K562 (cell line): ENCODE results near the gene GAL3ST2. TPM values are rescaled to one million over a fixed set of nuclear protein-coding genes. Genes with fewer than 3 reads are reported as not detected.

Experiments used
- ATAC-seq: fragments of 200-7000 bp; cut with Tn5 transposase; 3 replicates; pipeline ENCODE4 v1.9.1; 2020; ENCODE audit warnings: moderate library complexity
- BruUV-seq: library from RNA; stranded (reverse); fragments of 400-500 nt; replicated peaks from 2 replicates; lab custom pipeline; 2021; lab: Mats Ljungman, UMichigan
- CTCF ChIA-PET: fragments of 300-600 bp; formaldehyde crosslinking; extraction: SDS; loops from one replicate; lab custom pipeline; 2021; ENCODE audit warnings: low intra/inter-chr PET ratio; lab: Yijun Ruan, JAX
- POLR2A ChIA-PET: fragments of 300-600, 350-650 bp; sonication (Branson Sonifier 250); formaldehyde crosslinking; extraction: SDS; loops from one replicate; lab custom pipeline; 2021; ENCODE audit warnings: antibody characterized with exemption, inconsistent platforms; lab: Yijun Ruan, JAX
- DNase-seq, 4 experiments: peaks; one replicate each; pipeline versions ENCODE4 v3.0.0 to v3.0.0-alpha.2; 2011 to 2018; ENCODE audit warnings: low spot score in 3 of 4, mixed read lengths in 3 of 4; ENCODE audit errors: extremely low read depth in 1 of 4
- FAIRE-seq: peaks from 2 replicates; lab custom pipeline; 2011; peaks lifted over from hg19 to GRCh38; lab: Jason Lieb, UNC
- H2AFZ ChIP-seq: 2 replicates; pipeline ENCODE4 v1.6.0; 2011; ENCODE audit warnings: low read depth, low read length, control low read depth, inconsistent platforms
- H3K27ac ChIP-seq: fragments of 200-600 bp; 3 replicates; pipeline ENCODE4 v1.8.0; 2011; ENCODE audit warnings: low read depth, mild to moderate bottlenecking, control low read depth, inconsistent platforms, low read length, moderate library complexity, mixed read lengths; ENCODE audit errors: extremely low read depth
- H3K27me3 ChIP-seq, 2 experiments: fragments of 300-600 bp in 1 of 2; 2 replicates in 1 of 2; 3 replicates in 1 of 2; pipeline versions ENCODE4 v1.6.0 to v1.8.0; 2011; ENCODE audit warnings: inconsistent platforms in 2 of 2, low read length in 2 of 2, mild to moderate bottlenecking in 1 of 2, mixed read lengths in 1 of 2, moderate library complexity in 1 of 2; ENCODE audit not compliant: control insufficient read depth in 2 of 2, insufficient read depth in 2 of 2
- H3K36me3 ChIP-seq: fragments of 300-600 bp; 3 replicates; pipeline ENCODE4 v1.8.0; 2011; ENCODE audit warnings: mild to moderate bottlenecking, low read length, inconsistent platforms; ENCODE audit not compliant: control insufficient read depth, insufficient read depth
- H3K4me1 ChIP-seq, 2 experiments: fragments of 200-600 bp in 1 of 2; replicated peaks in 1 of 2; 2 replicates in 1 of 2; 3 replicates in 1 of 2; pipeline versions ENCODE4 v1.5.1 to v1.8.0; 2011; ENCODE audit warnings: inconsistent platforms in 2 of 2, low read length in 2 of 2, mild to moderate bottlenecking in 1 of 2, mixed read lengths in 1 of 2, moderate library complexity in 1 of 2; ENCODE audit not compliant: control insufficient read depth in 2 of 2, insufficient read depth in 2 of 2
- H3K4me2 ChIP-seq: 2 replicates; pipeline ENCODE4 v1.6.1; 2011; ENCODE audit warnings: low read length, control low read depth, inconsistent platforms, mixed read lengths; ENCODE audit not compliant: insufficient read depth
- H3K4me3 ChIP-seq: fragments of 200-600 bp; sonication (generic), shearing (Covaris generic); 2 replicates; pipeline ENCODE4 v1.5.1; 2016; ENCODE audit warnings: control low read depth, inconsistent platforms
- H3K79me2 ChIP-seq: fragments of 200-600 bp; 3 replicates; pipeline ENCODE4 v1.8.0; 2011; ENCODE audit warnings: low read length, inconsistent platforms; ENCODE audit not compliant: control insufficient read depth, insufficient read depth
- H3K9ac ChIP-seq, 2 experiments: 2 replicates each; pipeline versions ENCODE4 v1.6.0 to v1.6.1; 2011; ENCODE audit warnings: low read depth in 2 of 2, low read length in 2 of 2, control low read depth in 1 of 2, inconsistent platforms in 1 of 2, mild to moderate bottlenecking in 1 of 2, mixed read lengths in 1 of 2; ENCODE audit not compliant: insufficient read depth in 1 of 2
- H3K9me1 ChIP-seq: one replicate; pipeline ENCODE4 v1.6.0; 2011; ENCODE audit warnings: inconsistent platforms, mild to moderate bottlenecking, low read length, moderate library complexity; ENCODE audit not compliant: control insufficient read depth, insufficient read depth
- H3K9me3 ChIP-seq: replicated peaks from 2 replicates; pipeline ENCODE4 v1.5.1; 2011; ENCODE audit warnings: low read depth, low read length, inconsistent platforms; ENCODE audit not compliant: control insufficient read depth, insufficient read depth
- H4K20me1 ChIP-seq: replicated peaks from 2 replicates; pipeline ENCODE4 v1.6.1; 2011; ENCODE audit warnings: low read length, inconsistent platforms, mixed read lengths; ENCODE audit not compliant: control insufficient read depth, insufficient read depth
- CHD1 ChIP-seq: fragments of 200-600 bp; sonication (generic); IDR thresholded peaks from one replicate; pipeline ENCODE4 v1.6.1; 2012; ENCODE audit warnings: mild to moderate bottlenecking, moderate library complexity, low read length, inconsistent platforms
- HDAC2 ChIP-seq: fragments of 450-650 bp; IDR thresholded peaks from 2 replicates; pipeline ENCODE4 v1.6.1; 2016; ENCODE audit warnings: mild to moderate bottlenecking
- KLF1 ChIP-seq: fragments of 450-650 bp; IDR thresholded peaks from 2 replicates; pipeline ENCODE4 v1.6.1; 2016; ENCODE audit warnings: missing genetic modification characterization, missing compliant biosample characterization
- NCOR1 ChIP-seq: fragments of 450-650 bp; IDR thresholded peaks from 2 replicates; pipeline ENCODE4 v1.6.1; 2016; ENCODE audit warnings: mild to moderate bottlenecking, moderate library complexity
- PCBP1 ChIP-seq: fragments of 200-400 bp; formaldehyde crosslinking; IDR thresholded peaks from 2 replicates; pipeline ENCODE4 v1.6.1; 2018; ENCODE audit warnings: mild to moderate bottlenecking, low read depth, low read length; ENCODE audit not compliant: poor library complexity, severe bottlenecking
- ZEB2 ChIP-seq: fragments of 450-650 bp; IDR thresholded peaks from 2 replicates; pipeline ENCODE4 v1.6.1; 2016
- ZNF121 ChIP-seq: sonication (generic); formaldehyde crosslinking; conservative IDR thresholded peaks from 2 replicates; pipeline ENCODE4 v1.8.0; 2022; ENCODE audit warnings: missing genetic modification reagents
- ZNF740 ChIP-seq, 3 experiments: fragments of 200-800 bp in 1 of 3; sonication (Bioruptor generic) in 1 of 3; sonication (generic) in 1 of 3; formaldehyde crosslinking in 1 of 3; IDR thresholded peaks; 2 replicates each; pipeline versions ENCODE4 v1.6.1 to v1.8.0; 2016 to 2022; ENCODE audit warnings: mild to moderate bottlenecking in 2 of 3, missing compliant biosample characterization in 2 of 3, missing genetic modification characterization in 2 of 3, missing genetic modification reagents in 1 of 3
- WGBS: fragments of 100-300 bp; shearing (Covaris generic); methylation state at CpG from one replicate; pipeline ENCODE4 v1.1.6; 2016; ENCODE audit warnings: low coverage, mixed read lengths; ENCODE audit not compliant: insufficient coverage; ENCODE audit errors: missing lambda C conversion rate; 5-methylcytosine and 5-hydroxymethylcytosine counted together
- in situ Hi-C: fragments of 300-500 bp; cut with MboI; formaldehyde crosslinking; loops from 4 replicates; pipeline ENCODE4 v1.15.0; 2018; ENCODE audit warnings: inconsistent platforms, mixed read lengths
- intact Hi-C: fragments of 100-400 bp; cut with micrococcal nuclease; formaldehyde crosslinking; loops from 2 replicates; pipeline ENCODE4 v1.14.2; 2022
- polyA plus RNA-seq, 8 experiments: library from polyadenylated mRNA; depleted of rRNA in 4 of 8; stranded (reverse) in 5 of 8; unstranded in 3 of 8; fragments of >200 nt; fragmentation: Nextera tagmentation in 2 of 8; fragmentation: Illumina TruSeq in 1 of 8; extraction: Ambion mirVana in 2 of 8; extraction: Trizol in 1 of 8; gene quantifications; 2 replicates each; pipeline versions ENCODE4 v1.2.1 to v1.2.3, GENCODE V29; 2011 to 2014; ENCODE audit warnings: inconsistent platforms in 1 of 8, missing spikeins in 1 of 8
- total RNA-seq, 7 experiments: library from RNA; depleted of rRNA in 6 of 7; stranded (reverse); fragments of >200 nt in 6 of 7; fragmentation: Illumina TruSeq in 2 of 7; extraction: Trizol in 2 of 7; gene quantifications; 2 replicates each; pipeline versions ENCODE4 v1.2.1 to v1.2.3, GENCODE V29; 2011 to 2021; ENCODE audit warnings: low replicate concordance in 1 of 7

The GAL3ST2 gene
- total and polyA plus RNA-seq, 9 of the 15 experiments (the other 6 are each of a cell fraction or from before 2014, with no cell fraction given), result 0.42 TPM; not detected in 8

GRCh38 chr2:241796209-241796608 lies 19.6 kb downstream of the GAL3ST2 start (continued):
- TF ChIP-seq ZNF740 (CRISPR knock-in tag; IDR thresholded peaks at IDR 0.05), result no peak
- no peak for TF ChIP-seq ZNF740 (tag; IDR thresholded peaks at IDR 0.05)
- no peak for TF ChIP-seq PCBP1

- intact Hi-C loops, result no loop called here
Measured at GRCh38 chr2:241796610-241797138, 20.1 kb downstream of the GAL3ST2 start.

More at GRCh38 chr2:241796610-241797138, 20.1 kb downstream of the GAL3ST2 start:
- Histone ChIP-seq H3K9me3 (no peaks in the 10 kb centered on the region), H3K27me3 (no peaks in the 10 kb centered on the region), H3K36me3 (no peaks in the 10 kb centered on the region), H3K4me3 (no peak overlapping the region), H3K4me2 (no peak overlapping the region), H3K9me1 (no peaks in the 10 kb centered on the region), H2AFZ (no peak overlapping the region)
- FAIRE-seq (no peak), ATAC-seq (no peak), DNase-seq (peak in 1 of 4 experiments; percentile 4)
- CTCF ChIA-PET, result no interaction called here
- POLR2A ChIA-PET, result interaction anchor here (0.9 kb wide), 1 partner anchor 8 kb away, joined by 3 read pairs; no protein-coding TSS in a partner anchor
- in situ Hi-C loops, result no loop called here
- TF ChIP-seq ZNF121 (0 out of 2 replicates have a peak, but pooled peaks have one; percentile 10), NCOR1 (no peak), ZEB2 (no peak), HDAC2 (no peak), CHD1 (no peak), KLF1 (tag) (no peak)
- TF ChIP-seq, all 486 proteins: peak for 1
- BruUV-seq, result no TSS peak
- H3K27ac ChIP-seq, result no peak overlapping the region
- no peaks in the 10 kb centered on the region for H4K20me1 ChIP-seq
- H3K79me2 ChIP-seq, result no peaks in the 10 kb centered on the region
- WGBS, result 69% methylated on average over 8 of the region's 13 CpGs
- peaks cover 0 to 54% of the 10 kb centered on the region in 2 experiments; a peak in 2 of 5 replicates for H3K4me1 ChIP-seq
- H3K9ac ChIP-seq, result no peak overlapping the region
